AG04449 (cell line): ENCODE results near the gene ZNF629.

Experiments used
- CTCF ChIA-PET: fragments of 350-600 bp; formaldehyde crosslinking; extraction: SDS; loops from one replicate; lab custom pipeline; 2021; ENCODE audit warnings: antibody characterized with exemption; lab: Yijun Ruan, JAX
- POLR2A ChIA-PET: fragments of 400-600, 350-600 bp; formaldehyde crosslinking; extraction: SDS; loops from one replicate; lab custom pipeline; 2020; ENCODE audit warnings: antibody characterized with exemption, inconsistent platforms; lab: Yijun Ruan, JAX
- DNase-seq: peaks from one replicate; pipeline ENCODE4 v3.0.0-alpha.2; 2010; ENCODE audit warnings: low read depth, low spot score
- H3K4me3 ChIP-seq: 2 replicates; pipeline ENCODE4 v1.5.1; 2011; ENCODE audit warnings: low read depth, mild to moderate bottlenecking, control low read depth, low read length
- TF ChIP-seq, protein P1 (sequence below): IDR thresholded peaks from one replicate; pipeline ENCODE4 v1.5.1; 2011; ENCODE audit warnings: mild to moderate bottlenecking, moderate library complexity, low read length, control low read depth, inconsistent platforms; ENCODE audit not compliant: insufficient read depth; ENCODE audit errors: missing control alignments

ZNF629 gene

DNA sequence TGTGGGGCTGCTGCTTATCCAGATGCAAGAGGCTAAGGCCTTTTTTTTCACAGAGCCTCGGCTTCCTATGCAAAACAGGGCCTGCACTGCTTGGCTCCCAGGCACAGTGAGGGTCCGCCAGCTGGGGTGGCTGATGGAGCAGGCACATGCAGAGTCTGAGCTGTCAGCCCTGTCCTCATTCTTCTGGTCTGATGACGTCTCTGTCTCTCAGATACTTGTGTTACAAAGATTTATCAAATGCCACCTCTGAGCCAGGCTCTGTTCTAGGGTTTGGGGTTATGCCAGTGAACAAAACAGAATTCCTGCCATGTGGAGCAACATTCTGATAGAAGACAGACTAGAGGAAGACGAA is 20.1 kb downstream of the ZNF629 start:
- ChIA-PET CTCF (interaction anchor here (1.0 kb wide), 1 partner anchor 20 kb away, joined by 3 read pairs; no protein-coding TSS in a partner anchor), POLR2A (no interaction called here)
- TF ChIP-seq, protein P1, sequence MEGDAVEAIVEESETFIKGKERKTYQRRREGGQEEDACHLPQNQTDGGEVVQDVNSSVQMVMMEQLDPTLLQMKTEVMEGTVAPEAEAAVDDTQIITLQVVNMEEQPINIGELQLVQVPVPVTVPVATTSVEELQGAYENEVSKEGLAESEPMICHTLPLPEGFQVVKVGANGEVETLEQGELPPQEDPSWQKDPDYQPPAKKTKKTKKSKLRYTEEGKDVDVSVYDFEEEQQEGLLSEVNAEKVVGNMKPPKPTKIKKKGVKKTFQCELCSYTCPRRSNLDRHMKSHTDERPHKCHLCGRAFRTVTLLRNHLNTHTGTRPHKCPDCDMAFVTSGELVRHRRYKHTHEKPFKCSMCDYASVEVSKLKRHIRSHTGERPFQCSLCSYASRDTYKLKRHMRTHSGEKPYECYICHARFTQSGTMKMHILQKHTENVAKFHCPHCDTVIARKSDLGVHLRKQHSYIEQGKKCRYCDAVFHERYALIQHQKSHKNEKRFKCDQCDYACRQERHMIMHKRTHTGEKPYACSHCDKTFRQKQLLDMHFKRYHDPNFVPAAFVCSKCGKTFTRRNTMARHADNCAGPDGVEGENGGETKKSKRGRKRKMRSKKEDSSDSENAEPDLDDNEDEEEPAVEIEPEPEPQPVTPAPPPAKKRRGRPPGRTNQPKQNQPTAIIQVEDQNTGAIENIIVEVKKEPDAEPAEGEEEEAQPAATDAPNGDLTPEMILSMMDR, result no peak
- no peak for DNase-seq
- H3K4me3 ChIP-seq, result no peak overlapping the region

DNA sequence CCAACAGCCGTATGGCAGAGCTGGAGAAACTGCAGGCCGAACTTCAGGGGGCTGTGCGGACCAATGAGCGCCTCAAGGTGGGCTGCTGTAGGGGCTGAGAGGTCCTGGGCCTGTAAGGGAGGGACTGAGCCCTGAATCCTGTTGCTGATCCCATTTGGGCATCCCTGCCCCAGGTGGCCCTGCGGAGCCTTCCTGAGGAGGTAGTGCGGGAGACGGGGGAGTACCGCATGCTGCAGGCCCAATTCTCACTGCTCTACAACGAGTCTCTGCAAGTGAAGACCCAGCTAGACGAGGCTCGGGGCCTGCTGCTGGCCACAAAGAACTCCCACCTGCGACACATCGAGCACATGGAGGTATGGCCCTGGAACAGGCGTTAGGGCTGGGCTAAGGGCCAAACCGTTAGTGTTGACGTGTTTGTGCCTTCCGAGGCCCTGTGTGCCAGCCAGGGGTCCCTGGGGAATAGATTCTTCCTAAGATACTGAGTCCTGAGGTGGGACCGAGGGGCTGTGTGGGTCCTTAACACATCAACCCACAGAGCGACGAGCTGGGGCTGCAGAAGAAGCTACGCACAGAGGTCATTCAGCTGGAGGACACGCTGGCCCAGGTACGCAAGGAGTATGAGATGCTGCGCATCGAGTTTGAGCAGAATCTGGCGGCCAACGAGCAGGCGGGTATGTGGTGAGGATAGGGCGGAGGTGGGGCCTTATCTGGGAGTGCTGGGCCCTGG is 20.6 kb downstream of the ZNF629 start:
- DNase-seq, result no peak
- ChIA-PET POLR2A (no interaction called here), CTCF (interaction anchor here (1.8 kb wide), 1 partner anchor 187 kb away, joined by 4 read pairs; no protein-coding TSS in a partner anchor)
- TF ChIP-seq, protein P1, result no peak
- no peak overlapping the region for H3K4me3 ChIP-seq

DNA sequence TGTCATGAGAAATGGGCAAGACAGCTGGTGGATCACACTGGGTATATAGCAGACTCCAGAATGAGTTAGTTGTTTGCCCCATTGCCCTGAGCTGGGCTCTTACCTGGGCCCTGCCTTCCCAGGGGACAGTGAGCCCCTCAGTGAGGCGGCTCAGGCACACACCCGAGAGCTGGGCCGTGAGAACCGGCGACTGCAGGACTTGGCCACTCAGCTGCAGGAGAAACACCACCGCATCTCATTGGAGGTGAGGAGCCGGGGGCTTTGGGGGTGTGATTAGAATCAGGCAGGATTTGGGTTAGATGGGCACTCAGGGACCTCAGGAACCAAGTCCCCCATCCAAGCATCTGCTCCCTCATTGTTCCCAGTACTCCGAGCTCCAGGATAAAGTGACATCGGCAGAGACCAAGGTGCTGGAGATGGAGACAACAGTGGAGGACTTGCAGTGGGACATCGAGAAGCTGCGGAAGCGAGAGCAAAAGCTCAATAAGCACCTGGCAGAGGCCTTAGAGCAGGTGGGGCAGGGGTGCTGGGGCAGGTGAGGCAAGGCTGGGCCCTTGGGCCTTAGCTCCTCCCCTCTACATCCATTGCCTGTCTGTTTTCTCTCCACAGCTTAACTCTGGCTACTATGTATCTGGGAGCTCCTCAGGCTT is 22.1 kb downstream of the ZNF629 start:
- TF ChIP-seq, protein P1, result no peak
- CTCF ChIA-PET, result interaction anchor here (1.3 to 3.4 kb wide), 4 partner anchors 10 to 188 kb away, joined by 4 to 11 read pairs (median 6); no protein-coding TSS in a partner anchor
- POLR2A ChIA-PET, result interaction anchor here (1.0 kb wide), 1 partner anchor 10 kb away, joined by 3 read pairs; no protein-coding TSS in a partner anchor
- no peak for DNase-seq
- H3K4me3 ChIP-seq, result no peak overlapping the region

DNA sequence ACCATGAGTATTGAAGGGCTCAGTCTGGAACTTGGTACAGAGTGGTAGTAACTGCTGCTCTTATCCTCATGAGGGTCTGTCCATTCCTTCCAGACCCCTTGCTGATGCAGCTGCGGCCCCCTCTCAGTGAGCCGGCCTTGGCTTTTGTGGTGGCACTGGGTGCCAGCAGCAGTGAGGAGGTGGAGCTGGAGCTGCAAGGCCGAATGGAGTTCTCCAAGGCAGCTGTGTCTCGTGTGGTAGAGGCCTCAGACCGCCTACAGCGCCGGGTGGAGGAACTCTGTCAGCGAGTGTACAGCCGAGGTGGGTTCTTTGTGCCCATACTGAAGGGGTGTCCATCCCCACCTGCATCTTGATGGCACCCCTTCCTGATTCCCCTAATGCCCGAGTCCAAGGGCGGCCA is 22.9 kb downstream of the ZNF629 start:
- no peak for DNase-seq
- H3K4me3 ChIP-seq, result no peak overlapping the region
- TF ChIP-seq, protein P1, result no peak
- ChIA-PET POLR2A (interaction anchor here (1.0 to 1.3 kb wide), 2 partner anchors 10 to 11 kb away, joined by 3 to 6 read pairs; no protein-coding TSS in a partner anchor), CTCF (interaction anchor here (1.3 to 3.4 kb wide), 4 partner anchors 11 to 156 kb away, joined by 4 to 11 read pairs (median 10); no protein-coding TSS in a partner anchor)

DNA sequence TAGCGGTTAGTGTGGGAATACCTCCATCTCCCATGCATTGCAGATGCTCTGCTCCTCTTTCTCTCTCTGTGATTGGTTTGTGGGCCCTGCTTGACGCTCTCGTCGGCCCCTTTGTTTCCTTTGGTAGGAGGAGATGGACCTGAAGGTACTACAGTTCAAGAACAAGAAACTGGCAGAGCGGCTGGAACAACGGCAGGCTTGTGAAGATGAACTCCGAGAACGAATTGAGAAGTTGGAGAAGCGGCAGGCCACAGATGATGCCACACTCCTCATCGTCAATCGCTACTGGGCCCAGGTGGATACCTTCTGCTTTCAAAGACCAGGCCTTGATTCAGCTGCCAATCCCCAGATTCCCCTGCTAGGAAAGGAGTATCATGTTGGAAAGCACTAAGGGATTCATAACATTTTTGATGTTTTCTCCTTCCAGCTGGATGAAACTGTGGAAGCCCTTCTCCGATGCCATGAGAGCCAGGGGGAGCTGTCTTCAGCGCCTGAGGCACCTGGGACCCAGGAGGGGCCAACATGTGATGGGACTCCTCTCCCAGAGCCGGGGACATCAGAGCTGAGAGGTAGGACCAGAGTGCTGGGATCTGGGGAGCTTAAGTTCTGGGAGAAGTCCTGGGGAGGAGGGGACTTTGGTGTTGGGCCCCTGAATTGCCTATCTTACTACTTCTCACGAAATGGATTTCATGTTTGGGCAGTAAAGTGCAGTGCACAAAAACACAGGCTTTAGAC is 23.8 kb downstream of the ZNF629 start:
- TF ChIP-seq, protein P1, result no peak
- POLR2A ChIA-PET, result interaction anchor here (1.3 kb wide), 1 partner anchor 12 kb away, joined by 6 read pairs; no protein-coding TSS in a partner anchor
- no peak for DNase-seq
- CTCF ChIA-PET, result interaction anchor here (1.1 to 3.4 kb wide), 6 partner anchors 12 to 138 kb away, joined by 3 to 11 read pairs (median 6); no protein-coding TSS in a partner anchor
- H3K4me3 ChIP-seq, result peak overlapping the region; percentile 96
